PFSK-1 (cell line): ENCODE results near the gene C1QA.

Source experiments
- FOXP2 ChIP-seq: optimal IDR thresholded peaks from 2 replicates; pipeline ENCODE3; 2011; ENCODE audit warnings: borderline replicate concordance, control low read depth, inconsistent platforms; ENCODE audit not compliant: insufficient read depth; ENCODE audit errors: extremely low read length, extremely low read depth
- POLR2AphosphoS5 ChIP-seq: IDR thresholded peaks from 2 replicates; pipeline ENCODE4 v1.6.1; 2012; ENCODE audit warnings: low read depth, mild to moderate bottlenecking, control low read depth, low read length, moderate library complexity
- REST ChIP-seq, 2 experiments: IDR thresholded peaks; 2 replicates each; pipeline versions ENCODE4 v1.6.1 to v1.8.0; 2011 to 2012; ENCODE audit warnings: low read depth in 2 of 2, low read length in 2 of 2, control low read depth in 1 of 2, inconsistent platforms in 1 of 2, mild to moderate bottlenecking in 1 of 2, moderate library complexity in 1 of 2; ENCODE audit not compliant: insufficient read depth in 1 of 2
- SIN3A ChIP-seq: IDR thresholded peaks from 2 replicates; pipeline ENCODE4 v1.6.1; 2012; ENCODE audit warnings: mild to moderate bottlenecking, low read length, moderate library complexity, borderline replicate concordance; ENCODE audit not compliant: insufficient read depth
- TAF1 ChIP-seq: IDR thresholded peaks from 2 replicates; pipeline ENCODE4 v1.6.1; 2012; ENCODE audit warnings: low read length, control low read depth, borderline replicate concordance; ENCODE audit not compliant: insufficient read depth

C1QA gene

GRCh38 chr1:22636927-22637326 lies 499 bp downstream of the C1QA start:
- TF ChIP-seq POLR2AphosphoS5 (no peak), TAF1 (no peak), FOXP2 (no peak), REST (IDR thresholded peaks at IDR 0.05; ENCODE audit: insufficient read depth in 1 of 2, low read depth in 2 of 2, low read length in 2 of 2) (no peak), SIN3A (no peak)

- no peak for TF ChIP-seq TAF1
- TF ChIP-seq SIN3A = no peak
- TF ChIP-seq FOXP2 = no peak
- no peak for TF ChIP-seq REST (IDR thresholded peaks at IDR 0.05; ENCODE audit: insufficient read depth in 1 of 2, low read depth in 2 of 2, low read length in 2 of 2)
- no peak for TF ChIP-seq POLR2AphosphoS5
These were observed 1.5 kb downstream of the C1QA start for GRCh38 chr1:22637907-22638445.

- TF ChIP-seq FOXP2 = no peak
- no peak for TF ChIP-seq TAF1
- TF ChIP-seq POLR2AphosphoS5 = no peak
- TF ChIP-seq REST (IDR thresholded peaks at IDR 0.05; ENCODE audit: insufficient read depth in 1 of 2, low read depth in 2 of 2, low read length in 2 of 2) = no peak
- TF ChIP-seq SIN3A = no peak
These were observed 2.2 kb downstream of the C1QA start for GRCh38 chr1:22638476-22639234.

- TF ChIP-seq POLR2AphosphoS5 (no peak), TAF1 (no peak), REST (IDR thresholded peaks at IDR 0.05; ENCODE audit: insufficient read depth in 1 of 2, low read depth in 2 of 2, low read length in 2 of 2) (no peak)
These were observed 2.9 kb downstream of the C1QA start for GRCh38 chr1:22639286-22639685.

GRCh38 chr1:22641247-22641646 lies 4.8 kb downstream of the C1QA start:
- TF ChIP-seq TAF1 = no peak
- TF ChIP-seq POLR2AphosphoS5 = no peak
- no peak for TF ChIP-seq REST (IDR thresholded peaks at IDR 0.05; ENCODE audit: insufficient read depth in 1 of 2, low read depth in 2 of 2, low read length in 2 of 2)
- TF ChIP-seq SIN3A = no peak
- TF ChIP-seq FOXP2 = no peak
